Measurements from ENCODE around the gene CEBPZOS.

- TF ChIP-seq POLR2A (IDR thresholded peaks at IDR 0.05), result no peak
- TF ChIP-seq, protein P1, sequence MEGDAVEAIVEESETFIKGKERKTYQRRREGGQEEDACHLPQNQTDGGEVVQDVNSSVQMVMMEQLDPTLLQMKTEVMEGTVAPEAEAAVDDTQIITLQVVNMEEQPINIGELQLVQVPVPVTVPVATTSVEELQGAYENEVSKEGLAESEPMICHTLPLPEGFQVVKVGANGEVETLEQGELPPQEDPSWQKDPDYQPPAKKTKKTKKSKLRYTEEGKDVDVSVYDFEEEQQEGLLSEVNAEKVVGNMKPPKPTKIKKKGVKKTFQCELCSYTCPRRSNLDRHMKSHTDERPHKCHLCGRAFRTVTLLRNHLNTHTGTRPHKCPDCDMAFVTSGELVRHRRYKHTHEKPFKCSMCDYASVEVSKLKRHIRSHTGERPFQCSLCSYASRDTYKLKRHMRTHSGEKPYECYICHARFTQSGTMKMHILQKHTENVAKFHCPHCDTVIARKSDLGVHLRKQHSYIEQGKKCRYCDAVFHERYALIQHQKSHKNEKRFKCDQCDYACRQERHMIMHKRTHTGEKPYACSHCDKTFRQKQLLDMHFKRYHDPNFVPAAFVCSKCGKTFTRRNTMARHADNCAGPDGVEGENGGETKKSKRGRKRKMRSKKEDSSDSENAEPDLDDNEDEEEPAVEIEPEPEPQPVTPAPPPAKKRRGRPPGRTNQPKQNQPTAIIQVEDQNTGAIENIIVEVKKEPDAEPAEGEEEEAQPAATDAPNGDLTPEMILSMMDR (IDR thresholded peaks at IDR 0.05), result no peak
- no peak for TF ChIP-seq POLR2AphosphoS5 (IDR thresholded peaks at IDR 0.05)
- TF ChIP-seq EP300 (IDR thresholded peaks at IDR 0.05), result no peak
These were observed 47.1 kb downstream of the CEBPZOS start for GRCh38 chr2:37243435-37243834.

Measured in stomach (tissue), 4 donors.